HG02870 (cell line): ENCODE results near the gene RCSD1.

Experiments
- ATAC-seq: cut with Tn5 transposase; IDR thresholded peaks from one replicate; pipeline ENCODE4 v1.9.1; 2021; ENCODE audit warnings: mild to moderate bottlenecking, moderate library complexity; ENCODE audit not compliant: unreplicated experiment

RCSD1 gene

GRCh38 chr1:167663002-167663772 is 33.2 kb downstream of the RCSD1 start:
- ATAC-seq, result peak; percentile 73

GRCh38 chr1:167665469-167665868 is 35.4 kb downstream of the RCSD1 start:
- no peak for ATAC-seq

GRCh38 chr1:167666416-167666815 is 36.4 kb downstream of the RCSD1 start:
- no peak for ATAC-seq

- no peak for ATAC-seq
These were observed 37.5 kb downstream of the RCSD1 start for GRCh38 chr1:167667536-167667935.

GRCh38 chr1:167668108-167668507 is 38.1 kb downstream of the RCSD1 start:
- peak; percentile 74 for ATAC-seq

GRCh38 chr1:167669209-167670124 is 39.4 kb downstream of the RCSD1 start:
- ATAC-seq, result peak; percentile 64

- no peak for ATAC-seq
These were observed 40.5 kb downstream of the RCSD1 start for GRCh38 chr1:167670563-167670962.

GRCh38 chr1:167671727-167672511 is 41.9 kb downstream of the RCSD1 start:
- ATAC-seq, result no peak

- ATAC-seq, result no peak
These were observed 42.8 kb downstream of the RCSD1 start for GRCh38 chr1:167672831-167673230.

- ATAC-seq, result no peak
These were observed 43.2 kb downstream of the RCSD1 start for GRCh38 chr1:167673265-167673664.

GRCh38 chr1:167674156-167674555 is 44.1 kb downstream of the RCSD1 start:
- ATAC-seq, result no peak

GRCh38 chr1:167675440-167675839 is 45.4 kb downstream of the RCSD1 start:
- no peak for ATAC-seq

GRCh38 chr1:167676205-167676915 is 46.3 kb downstream of the RCSD1 start:
- peak; percentile 59 for ATAC-seq

GRCh38 chr1:167676916-167677848 is 47.1 kb downstream of the RCSD1 start:
- ATAC-seq, result peak; percentile 29

GRCh38 chr1:167678422-167678821 is 48.4 kb downstream of the RCSD1 start:
- ATAC-seq, result no peak

- no peak for ATAC-seq
These were observed 48.8 kb downstream of the RCSD1 start for GRCh38 chr1:167678838-167679237.

GRCh38 chr1:167679714-167680113 is 49.7 kb downstream of the RCSD1 start:
- ATAC-seq, result no peak

- no peak for ATAC-seq
These were observed 51.0 kb downstream of the RCSD1 start for GRCh38 chr1:167681024-167681423.

- ATAC-seq, result no peak
These were observed 51.5 kb downstream of the RCSD1 start for GRCh38 chr1:167681451-167682098.
